ENCODE data around the gene NKD1. TPM values are rescaled to one million over a fixed set of nuclear protein-coding genes. Genes with fewer than 3 reads are reported as not detected.
A peak's percentile ranks its signal among the peaks of the same experiment; 100 is the strongest.
"Not testable (repeated sequence)": the region's sequence is repeated elsewhere in the genome, so short reads cannot be mapped to it uniquely, and the experiment has no call there.

Gene NKD1
- 1.7 and 1.9 TPM in 2 replicates for polyA plus RNA-seq (2014; cell fraction: cytosol; rRNA removed)
- 4.0 and 5.3 TPM in 2 replicates for polyA plus RNA-seq (2014; cell fraction: nucleus; rRNA removed)

- DNase-seq (ENCODE audit: low spot score), result peak; percentile 53
These were observed at the start of gene NKD1 for GRCh38 chr16:50548125-50548908. Gene NKD1 (plus strand): TSS chr16:50548396. CDS start chr16:50548554, 158 bp downstream.

- DNase-seq (ENCODE audit: low spot score), result no peak
These were observed 49.6 kb upstream of the NKD1 start for GRCh38 chr16:50498431-50499155.

GRCh38 chr16:50499254-50499653 lies 48.9 kb upstream of the NKD1 start:
- no peak for DNase-seq (ENCODE audit: low spot score)

GRCh38 chr16:50500171-50500874 lies 47.9 kb upstream of the NKD1 start:
- no peak for DNase-seq (ENCODE audit: low spot score)

GRCh38 chr16:50501251-50501650 lies 46.9 kb upstream of the NKD1 start:
- no peak for DNase-seq (ENCODE audit: low spot score)

- DNase-seq (ENCODE audit: low spot score), result no peak
These were observed 46.1 kb upstream of the NKD1 start for GRCh38 chr16:50501986-50502615.

GRCh38 chr16:50502616-50503011 lies 45.6 kb upstream of the NKD1 start:
- DNase-seq (ENCODE audit: low spot score), result no peak

- DNase-seq (ENCODE audit: low spot score), result not testable (repeated sequence)
These were observed 44.2 kb upstream of the NKD1 start for GRCh38 chr16:50503868-50504531.

GRCh38 chr16:50505115-50505514 lies 43.1 kb upstream of the NKD1 start:
- DNase-seq (ENCODE audit: low spot score), result no peak

GRCh38 chr16:50505714-50506542 lies 42.3 kb upstream of the NKD1 start:
- peak; percentile 63 for DNase-seq (ENCODE audit: low spot score)

- DNase-seq (ENCODE audit: low spot score), result no peak
These were observed 41.7 kb upstream of the NKD1 start for GRCh38 chr16:50506543-50506937.

- no peak for DNase-seq (ENCODE audit: low spot score)
These were observed 40.8 kb upstream of the NKD1 start for GRCh38 chr16:50507397-50507796.

- DNase-seq (ENCODE audit: low spot score), result peak; percentile 60
These were observed 38.5 kb upstream of the NKD1 start for GRCh38 chr16:50509521-50510341.

GRCh38 chr16:50515218-50515617 lies 33.0 kb upstream of the NKD1 start:
- DNase-seq (ENCODE audit: low spot score), result no peak

- no peak for DNase-seq (ENCODE audit: low spot score)
These were observed 31.8 kb upstream of the NKD1 start for GRCh38 chr16:50516401-50516800.

GRCh38 chr16:50516890-50517289 lies 31.3 kb upstream of the NKD1 start:
- no peak for DNase-seq (ENCODE audit: low spot score)

- no peak for DNase-seq (ENCODE audit: low spot score)
These were observed 30.5 kb upstream of the NKD1 start for GRCh38 chr16:50517450-50518252.

GRCh38 chr16:50519001-50519400 lies 29.2 kb upstream of the NKD1 start:
- DNase-seq (ENCODE audit: low spot score), result no peak
